Suprapubic skin (tissue), 4 donors: ENCODE data around the gene TMEM88. TPM values are rescaled to one million over a fixed set of nuclear protein-coding genes. Genes with fewer than 3 reads are reported as not detected.

Experiments used
- DNase-seq, 2 donors: peaks; one replicate each; pipeline ENCODE4 v3.0.0-alpha.2; 2019; ENCODE audit warnings: low spot score in 2 of 2
- H3K27ac ChIP-seq: fragments of 200-600 bp; sonication (generic); one replicate; pipeline ENCODE4 v1.5.1; 2019
- H3K27me3 ChIP-seq: fragments of 200-600 bp; sonication (generic); one replicate; pipeline ENCODE4 v1.5.1; 2019
- H3K36me3 ChIP-seq: fragments of 200-600 bp; sonication (generic); one replicate; pipeline ENCODE4 v1.5.1; 2019
- H3K4me1 ChIP-seq: fragments of 200-600 bp; sonication (generic); one replicate; pipeline ENCODE4 v1.5.1; 2019
- H3K4me3 ChIP-seq: fragments of 200-600 bp; sonication (generic); one replicate; pipeline ENCODE4 v1.5.1; 2019; ENCODE audit warnings: mild to moderate bottlenecking
- H3K9me3 ChIP-seq: fragments of 200-600 bp; sonication (generic); one replicate; pipeline ENCODE4 v1.5.1; 2019
- CTCF ChIP-seq, 2 donors: fragments of 200-600 bp in 1 of 2; fragments of 450-650 bp in 1 of 2; sonication (generic) in 1 of 2; IDR thresholded peaks; one replicate each; pipeline ENCODE4 v1.5.1; 2016 to 2019; ENCODE audit warnings: antibody characterized with exemption in 2 of 2, mild to moderate bottlenecking in 1 of 2, moderate library complexity in 1 of 2
- EP300 ChIP-seq: sonication (generic); formaldehyde crosslinking; IDR thresholded peaks from one replicate; pipeline ENCODE4 v1.6.1; 2017; ENCODE audit warnings: antibody characterized with exemption
- POLR2A ChIP-seq, 2 donors: fragments of 450-650 bp; IDR thresholded peaks; one replicate each; pipeline ENCODE4 v1.6.1; 2017; ENCODE audit warnings: antibody characterized with exemption in 2 of 2, mild to moderate bottlenecking in 2 of 2, moderate library complexity in 2 of 2
- POLR2AphosphoS5 ChIP-seq, 3 donors: sonication (generic); formaldehyde crosslinking; IDR thresholded peaks; one replicate each; pipeline ENCODE4 v1.6.1; 2017; ENCODE audit warnings: antibody characterized with exemption in 3 of 3
- WGBS: methylation state at CpG from one replicate; pipeline ENCODE4 v1.1.5; 2018; 5-methylcytosine and 5-hydroxymethylcytosine counted together
- total RNA-seq, 4 donors: library from RNA; depleted of rRNA; stranded (reverse); fragments of >200 nt; gene quantifications; one replicate each; pipeline ENCODE4 v1.1.0, GENCODE V29; 2016

Gene TMEM88
- total RNA-seq, 4 donors from 2014 or later: 4.2 to 7.6 (median 5.1) TPM

- no peak for DNase-seq
- no peaks in the 10 kb centered on the region for H3K4me1 ChIP-seq
- H3K4me3 ChIP-seq: no peak overlapping the region
- 83% methylated on average over 3 of the region's 3 CpGs for WGBS
- no peaks in the 10 kb centered on the region for H3K9me3 ChIP-seq
- H3K36me3 ChIP-seq: no peaks in the 10 kb centered on the region
- H3K27ac ChIP-seq: no peak overlapping the region
- H3K27me3 ChIP-seq: peaks cover 5% of the 10 kb centered on the region
- TF ChIP-seq POLR2A (IDR thresholded peaks at IDR 0.05) (no peak), POLR2AphosphoS5 (IDR thresholded peaks at IDR 0.05) (no peak), CTCF (IDR thresholded peaks at IDR 0.05) (no peak), EP300 (no peak)
Observed at GRCh38 chr17:7811251-7811650, 43.6 kb upstream of the TMEM88 start.

GRCh38 chr17:7814969-7815368 lies 39.9 kb upstream of the TMEM88 start:
- Histone ChIP-seq H3K36me3 (no peaks in the 10 kb centered on the region), H3K4me3 (no peak overlapping the region), H3K4me1 (no peaks in the 10 kb centered on the region), H3K9me3 (no peaks in the 10 kb centered on the region), H3K27ac (no peak overlapping the region), H3K27me3 (peaks cover 2% of the 10 kb centered on the region)
- DNase-seq: no peak
- 86% methylated on average over 5 of the region's 5 CpGs for WGBS
- no peak for TF ChIP-seq EP300
- no peak for TF ChIP-seq CTCF (IDR thresholded peaks at IDR 0.05)
- TF ChIP-seq POLR2AphosphoS5 (IDR thresholded peaks at IDR 0.05): no peak
- TF ChIP-seq POLR2A (IDR thresholded peaks at IDR 0.05): no peak

GRCh38 chr17:7816926-7817642 lies 37.8 kb upstream of the TMEM88 start:
- Histone ChIP-seq H3K9me3 (no peaks in the 10 kb centered on the region), H3K4me1 (no peaks in the 10 kb centered on the region), H3K27ac (no peak overlapping the region), H3K27me3 (peaks cover 2% of the 10 kb centered on the region), H3K4me3 (no peak overlapping the region), H3K36me3 (no peaks in the 10 kb centered on the region)
- 87% methylated on average over 3 of the region's 10 CpGs for WGBS
- TF ChIP-seq POLR2AphosphoS5 (IDR thresholded peaks at IDR 0.05) (no peak), EP300 (no peak), CTCF (IDR thresholded peaks at IDR 0.05) (no peak), POLR2A (IDR thresholded peaks at IDR 0.05) (no peak)
- no peak for DNase-seq

- H3K36me3 ChIP-seq: no peaks in the 10 kb centered on the region
- H3K27ac ChIP-seq: no peak overlapping the region
- TF ChIP-seq POLR2A (IDR thresholded peaks at IDR 0.05) (no peak), EP300 (no peak), CTCF (IDR thresholded peaks at IDR 0.05) (no peak), POLR2AphosphoS5 (IDR thresholded peaks at IDR 0.05) (no peak)
- DNase-seq: no peak
- H3K4me3 ChIP-seq: no peak overlapping the region
- H3K4me1 ChIP-seq: no peaks in the 10 kb centered on the region
- no peaks in the 10 kb centered on the region for H3K9me3 ChIP-seq
- 84% methylated on average over 5 of the region's 9 CpGs for WGBS
- H3K27me3 ChIP-seq: peaks cover 2% of the 10 kb centered on the region
Observed at GRCh38 chr17:7817643-7817964, 37.3 kb upstream of the TMEM88 start.

GRCh38 chr17:7818026-7818425 lies 36.8 kb upstream of the TMEM88 start:
- 88% methylated on average over 10 of the region's 10 CpGs for WGBS

More at GRCh38 chr17:7818026-7818425, 36.8 kb upstream of the TMEM88 start:
- no peak for TF ChIP-seq POLR2A (IDR thresholded peaks at IDR 0.05)
- TF ChIP-seq CTCF (IDR thresholded peaks at IDR 0.05): no peak
- no peak for TF ChIP-seq POLR2AphosphoS5 (IDR thresholded peaks at IDR 0.05)
- TF ChIP-seq EP300: no peak
- Histone ChIP-seq H3K4me1 (no peaks in the 10 kb centered on the region), H3K4me3 (no peak overlapping the region), H3K27ac (no peak overlapping the region), H3K27me3 (peaks cover 2% of the 10 kb centered on the region), H3K9me3 (no peaks in the 10 kb centered on the region), H3K36me3 (no peaks in the 10 kb centered on the region)
- DNase-seq: no peak
